ENCODE results near the gene RIBC1. TPM values are rescaled to one million over a fixed set of nuclear protein-coding genes. Genes with fewer than 3 reads are reported as not detected.

Gene RIBC1
- total and polyA plus RNA-seq, 2 experiments from 2014 or later, result 0.45 to 0.55 TPM

GRCh38 chrX:53373307-53373706 is 49.4 kb upstream of the RIBC1 start:
- Histone ChIP-seq H3K36me3 (ENCODE audit: insufficient read depth) (no peaks in the 10 kb centered on the region), H3K27ac (ENCODE audit: low read depth) (no peak overlapping the region), H3K4me1 (ENCODE audit: insufficient read depth) (no peaks in the 10 kb centered on the region), H3F3A (replicated peaks; ENCODE audit: low read depth) (no peaks in the 10 kb centered on the region), H3K27me3 (ENCODE audit: insufficient read depth) (no peaks in the 10 kb centered on the region), H3K4me2 (no peak overlapping the region), H4K20me1 (replicated peaks; ENCODE audit: insufficient read depth) (no peaks in the 10 kb centered on the region), H3K9me2 (ENCODE audit: insufficient read depth) (no peaks in the 10 kb centered on the region), H3K4me3 (no peak overlapping the region), H2AFZ (no peak overlapping the region), H3K79me2 (replicated peaks; ENCODE audit: insufficient read depth) (no peaks in the 10 kb centered on the region)
- ATAC-seq (no peak), DNase-seq (ENCODE audit: low spot score) (no peak)
- peaks cover 10% of the 10 kb centered on the region for H3K36me3 Mint-ChIP-seq (ENCODE audit: low read depth)
- H3K4me1 Mint-ChIP-seq, result no peaks in the 10 kb centered on the region
- no peaks in the 10 kb centered on the region for H3K9me3 Mint-ChIP-seq
- TF ChIP-seq ZNF331 (CRISPR knock-in tag; IDR thresholded peaks at IDR 0.05; ENCODE audit: low read depth), result no peak
- TF ChIP-seq POLR2AphosphoS5 (IDR thresholded peaks at IDR 0.05; ENCODE audit: low read depth), result no peak
- no peak for TF ChIP-seq STAT1 (IDR thresholded peaks at IDR 0.05; ENCODE audit: unreplicated experiment)
- TF ChIP-seq EZH2phosphoT487 (IDR thresholded peaks at IDR 0.05; ENCODE audit: unreplicated experiment), result no peak
- no peak for TF ChIP-seq NANOG (IDR thresholded peaks at IDR 0.05; ENCODE audit: borderline replicate concordance)
- TF ChIP-seq EZH2 (IDR thresholded peaks at IDR 0.05; ENCODE audit: low read depth, unreplicated experiment), result no peak
- TF ChIP-seq CTCF (conservative IDR thresholded peaks at IDR 0.05; ENCODE audit: low read depth in 2 of 2), result no peak
- TF ChIP-seq ZNF462 (CRISPR knock-in tag; IDR thresholded peaks at IDR 0.05), result no peak
- no peak for TF ChIP-seq CREB1 (CRISPR knock-in tag; IDR thresholded peaks at IDR 0.05; ENCODE audit: low read depth)
- TF ChIP-seq, protein P1, sequence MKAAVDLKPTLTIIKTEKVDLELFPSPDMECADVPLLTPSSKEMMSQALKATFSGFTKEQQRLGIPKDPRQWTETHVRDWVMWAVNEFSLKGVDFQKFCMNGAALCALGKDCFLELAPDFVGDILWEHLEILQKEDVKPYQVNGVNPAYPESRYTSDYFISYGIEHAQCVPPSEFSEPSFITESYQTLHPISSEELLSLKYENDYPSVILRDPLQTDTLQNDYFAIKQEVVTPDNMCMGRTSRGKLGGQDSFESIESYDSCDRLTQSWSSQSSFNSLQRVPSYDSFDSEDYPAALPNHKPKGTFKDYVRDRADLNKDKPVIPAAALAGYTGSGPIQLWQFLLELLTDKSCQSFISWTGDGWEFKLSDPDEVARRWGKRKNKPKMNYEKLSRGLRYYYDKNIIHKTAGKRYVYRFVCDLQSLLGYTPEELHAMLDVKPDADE (IDR thresholded peaks at IDR 0.05), result no peak
- no peak for TF ChIP-seq JUNB (IDR thresholded peaks at IDR 0.05; ENCODE audit: unreplicated experiment)
- no peak for TF ChIP-seq REST (IDR thresholded peaks at IDR 0.05; ENCODE audit: unreplicated experiment)
- TF ChIP-seq ZNF114 (CRISPR knock-in tag; IDR thresholded peaks at IDR 0.05), result no peak
- no peak overlapping the region for H3K27ac Mint-ChIP-seq
- no peak overlapping the region for H3K4me3 Mint-ChIP-seq
- no peaks in the 10 kb centered on the region for H3K27me3 Mint-ChIP-seq (ENCODE audit: insufficient read depth, low read depth, poor library complexity)

Data from GM23338 (cell line).